Motor neuron (in vitro differentiated cells): Measurements from ENCODE around the gene ZNF652. TPM values are rescaled to one million over a fixed set of nuclear protein-coding genes. Genes with fewer than 3 reads are reported as not detected.

Experiments used
- ATAC-seq, 8 experiments: fragments of 200-7000 bp; cut with Tn5 transposase; replicated peaks in 6 of 8; 2 replicates each; pipeline ENCODE4 v1.8.0; 2021; ENCODE audit warnings: mild to moderate bottlenecking in 8 of 8, moderate library complexity in 8 of 8
- H3K27ac ChIP-seq, 2 donors: fragments of 250-450 bp; sonication (Bioruptor Pico); 2 replicates each; pipeline ENCODE4 v1.9.0; 2021; ENCODE audit warnings: antibody characterized with exemption in 2 of 2, mild to moderate bottlenecking in 2 of 2, moderate library complexity in 1 of 2
- H3K4me1 ChIP-seq, 2 donors: fragments of 250-450 bp; sonication (Bioruptor Pico); replicated peaks in 1 of 2; 2 replicates each; pipeline ENCODE4 v1.6.1; 2021; ENCODE audit warnings: antibody characterized with exemption in 2 of 2, mild to moderate bottlenecking in 2 of 2, moderate library complexity in 1 of 2
- H3K4me3 ChIP-seq, 5 donors: fragments of 250-450 bp; sonication (Bioruptor Pico); 2 replicates each; pipeline ENCODE4 v1.9.0; 2021; ENCODE audit warnings: antibody characterized with exemption in 5 of 5, mild to moderate bottlenecking in 5 of 5, moderate library complexity in 4 of 5
- WGBS, 10 experiments: fragments of 450-650 bp; shearing (Covaris generic); methylation state at CpG; one replicate each; pipeline ENCODE4 v1.0.0; 2022; 5-methylcytosine and 5-hydroxymethylcytosine counted together
- in situ Hi-C, 9 experiments: fragments of 400-800 bp; cut with MboI; loops; one replicate each; pipeline ENCODE4 v1.15.0; 2021; ENCODE audit warnings: low sequenced_read_pairs in 9 of 9, low pct_unique_long_range_greater_than_20kb in 2 of 9; ENCODE audit not compliant: unreplicated experiment in 9 of 9
- total RNA-seq, 8 experiments: library from RNA; unstranded; fragments of 300-600 nt; gene quantifications; 2 replicates each; pipeline versions ENCODE4 v1.2.3 to v1.2.4, GENCODE V29; 2022

The ZNF652 gene
- total RNA-seq, 8 experiments from 2014 or later = 18.5 to 39.5 (median 30.9) TPM

DNA sequence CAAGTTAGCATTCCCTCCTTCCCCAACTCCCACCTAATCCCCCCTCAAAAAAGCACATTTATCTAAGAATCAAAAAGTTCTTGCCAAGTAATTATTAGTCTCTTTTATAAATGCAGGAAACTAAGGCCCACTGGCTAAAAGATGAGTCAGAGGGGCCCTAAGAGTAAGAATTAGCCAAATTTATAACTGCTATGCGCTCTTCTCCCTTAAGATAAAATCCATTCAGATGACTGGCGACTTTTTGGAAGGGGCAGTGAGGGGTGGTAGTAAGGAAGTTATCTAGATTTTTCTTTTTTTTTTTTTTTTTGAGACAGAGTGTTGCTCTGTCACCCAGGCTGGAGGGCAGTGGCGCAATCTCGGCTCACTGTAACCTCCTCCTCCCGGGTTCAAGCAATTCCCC lies 17.1 kb downstream of the ZNF652 start:
- no peak overlapping the region for H3K27ac ChIP-seq
- no peaks in the 10 kb centered on the region for H3K4me1 ChIP-seq
- no peak for ATAC-seq
- in situ Hi-C loops = no loop called here
- H3K4me3 ChIP-seq = no peak overlapping the region
- 77 to 100% (median 93%) methylated on average over 2 to 5 of the region's 5 CpGs; no CpG with 5 or more reads in 2 of the 10 experiments for WGBS, 10 experiments

GRCh38 chr17:49343273-49343672 lies 18.8 kb downstream of the ZNF652 start:
- Histone ChIP-seq H3K27ac (no peak overlapping the region), H3K4me3 (no peak overlapping the region), H3K4me1 (no peaks in the 10 kb centered on the region)
- ATAC-seq = no peak
- in situ Hi-C loops = no loop called here
- 19 to 93% (median 47%) methylated on average over 1 to 3 of the region's 3 CpGs; no CpG with 5 or more reads in 3 of the 10 experiments for WGBS, 10 experiments

GRCh38 chr17:49342575-49342936 lies 19.5 kb downstream of the ZNF652 start:
- WGBS, 10 experiments = 0 to 100% (median 33%) methylated on average over 1 of the region's 1 CpG; no CpG with 5 or more reads in 3 of the 10 experiments
- ATAC-seq = no peak
- Histone ChIP-seq H3K27ac (no peak overlapping the region), H3K4me3 (no peak overlapping the region), H3K4me1 (no peaks in the 10 kb centered on the region)
- in situ Hi-C loops = no loop called here

- in situ Hi-C loops = no loop called here
- peak in 6 of 8 experiments; percentile 9 to 61 (median 34) for ATAC-seq
- 40 to 88% (median 70%) methylated on average over 1 to 5 of the region's 5 CpGs for WGBS, 10 experiments
- H3K4me1 ChIP-seq = no peaks in the 10 kb centered on the region
- H3K4me3 ChIP-seq = no peak overlapping the region
- H3K27ac ChIP-seq = no peak overlapping the region
These were observed 20.7 kb downstream of the ZNF652 start for GRCh38 chr17:49341356-49341755.

DNA sequence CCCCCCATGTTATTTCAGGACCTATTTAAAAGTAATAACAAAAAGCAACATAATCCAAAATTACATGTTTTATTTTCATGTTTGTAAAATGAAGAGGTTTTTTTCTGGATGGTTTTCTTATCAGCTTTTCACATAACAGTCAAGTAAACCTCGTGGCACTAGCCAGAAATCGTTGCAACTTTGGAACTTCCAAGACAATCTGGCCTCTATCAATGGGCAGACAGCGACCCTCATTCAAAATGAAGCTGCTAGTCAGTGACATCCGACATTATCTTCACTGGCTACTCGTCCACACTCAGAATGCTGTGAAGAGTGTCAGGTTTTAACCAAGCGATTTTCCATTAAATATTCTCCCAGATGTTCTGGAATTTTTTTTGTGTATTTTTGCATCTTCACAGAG lies 22.7 kb downstream of the ZNF652 start:
- no peak for ATAC-seq
- WGBS, 10 experiments = 76 to 100% (median 92%) methylated on average over 1 to 6 of the region's 6 CpGs; no CpG with 5 or more reads in 1 of the 10 experiments
- Histone ChIP-seq H3K4me1 (no peaks in the 10 kb centered on the region), H3K27ac (no peak overlapping the region), H3K4me3 (no peak overlapping the region)
- in situ Hi-C loops = no loop called here

DNA sequence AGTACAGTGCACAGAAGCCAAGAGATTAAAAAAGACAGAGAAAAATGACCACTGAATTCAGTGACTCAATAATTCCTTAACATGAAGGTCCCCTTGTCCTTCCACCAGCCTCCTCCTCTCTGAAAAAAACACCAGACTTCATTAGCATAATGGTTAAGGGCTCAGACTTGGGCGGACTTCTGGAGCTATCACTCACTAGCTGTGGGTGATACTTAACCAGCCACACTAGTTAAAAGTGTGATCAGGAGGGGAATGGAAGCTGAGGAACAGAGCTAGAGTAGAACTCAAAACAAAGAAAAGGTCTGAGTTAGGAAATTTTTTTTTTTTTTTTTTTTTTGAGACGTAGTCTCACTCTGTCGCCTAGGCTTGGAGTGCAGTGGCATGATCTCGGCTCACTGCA lies 23.2 kb downstream of the ZNF652 start:
- H3K4me1 ChIP-seq = no peaks in the 10 kb centered on the region
- 43 to 100% (median 83%) methylated on average over 1 to 4 of the region's 4 CpGs; no CpG with 5 or more reads in 1 of the 10 experiments for WGBS, 10 experiments
- H3K27ac ChIP-seq = no peak overlapping the region
- no peak overlapping the region for H3K4me3 ChIP-seq
- no peak for ATAC-seq
- in situ Hi-C loops = no loop called here

- Histone ChIP-seq H3K4me1 (no peaks in the 10 kb centered on the region), H3K4me3 (no peak overlapping the region), H3K27ac (no peak overlapping the region)
- 80 to 100% (median 100%) methylated on average over 1 to 8 of the region's 8 CpGs for WGBS, 10 experiments
- no peak for ATAC-seq
- in situ Hi-C loops = no loop called here
These were observed 24.2 kb downstream of the ZNF652 start for GRCh38 chr17:49337884-49338283.

GRCh38 chr17:49334744-49335512 lies 27.1 kb downstream of the ZNF652 start:
- Histone ChIP-seq H3K27ac (no peak overlapping the region), H3K4me1 (no peaks in the 10 kb centered on the region), H3K4me3 (no peak overlapping the region)
- ATAC-seq = no peak
- in situ Hi-C loops = no loop called here
- WGBS, 10 experiments = 39 to 100% (median 87%) methylated on average over 3 to 6 of the region's 6 CpGs

- Histone ChIP-seq H3K4me3 (no peak overlapping the region), H3K27ac (no peak overlapping the region), H3K4me1 (no peaks in the 10 kb centered on the region)
- in situ Hi-C loops = no loop called here
- ATAC-seq = peak in 1 of 8 experiments; percentile 23
- 18 to 100% (median 57%) methylated on average over 1 of the region's 1 CpG; no CpG with 5 or more reads in 3 of the 10 experiments for WGBS, 10 experiments
These were observed 28.2 kb downstream of the ZNF652 start for GRCh38 chr17:49333804-49334203.

DNA sequence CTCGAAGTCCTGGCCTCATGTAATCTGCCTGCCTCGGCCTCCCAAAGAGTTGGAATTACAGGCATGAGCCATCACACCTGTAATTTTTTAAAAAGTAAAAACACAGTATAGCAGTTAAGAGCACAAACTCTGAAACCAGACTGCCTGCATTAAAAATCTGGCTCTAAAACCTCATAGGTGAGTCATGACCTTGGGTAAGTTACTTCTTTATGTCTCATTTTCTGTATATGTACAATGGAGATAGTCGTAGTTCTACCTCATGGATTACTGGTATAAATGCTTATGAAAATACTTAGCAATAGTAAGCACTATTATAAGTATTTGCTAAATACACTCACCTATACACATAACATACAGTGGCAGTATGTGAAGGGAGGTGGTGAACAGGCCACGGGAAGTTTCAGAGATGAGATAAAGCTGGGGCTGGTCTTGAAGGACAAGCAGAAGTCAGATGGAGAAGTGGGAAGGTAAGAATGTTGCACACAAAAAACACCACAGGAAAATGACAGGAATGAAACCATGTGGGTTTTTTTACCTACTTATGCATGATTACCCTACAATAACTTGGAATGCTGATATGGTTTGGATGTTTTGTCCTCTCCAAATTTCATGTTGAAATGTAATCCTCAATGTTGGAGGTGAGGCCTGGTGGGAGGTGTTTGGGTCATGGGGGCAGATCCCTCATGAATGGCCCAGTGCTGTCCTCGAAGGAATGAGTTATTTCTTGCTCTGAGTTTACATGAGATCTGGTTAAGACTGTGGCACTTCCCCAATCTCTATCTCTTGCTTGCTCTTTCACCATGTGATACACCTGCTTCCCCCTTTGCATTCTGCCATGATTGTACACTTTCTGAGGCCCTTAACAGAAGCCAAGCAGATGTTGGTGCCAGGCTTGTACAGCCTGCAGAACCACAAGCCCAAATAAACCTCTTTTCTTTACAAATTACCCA lies 33.9 kb downstream of the ZNF652 start:
- H3K4me3 ChIP-seq = no peak overlapping the region
- no peaks in the 10 kb centered on the region for H3K4me1 ChIP-seq
- ATAC-seq = no peak
- in situ Hi-C loops = no loop called here
- no peak overlapping the region for H3K27ac ChIP-seq
- 86 to 100% (median 100%) methylated on average over 1 to 4 of the region's 5 CpGs for WGBS, 10 experiments

GRCh38 chr17:49325980-49326379 lies 36.1 kb downstream of the ZNF652 start:
- in situ Hi-C loops = no loop called here
- H3K4me1 ChIP-seq = no peaks in the 10 kb centered on the region
- no peak overlapping the region for H3K27ac ChIP-seq
- ATAC-seq = no peak
- H3K4me3 ChIP-seq = no peak overlapping the region
- WGBS, 10 experiments = 0 to 100% (median 76%) methylated on average over 1 to 2 of the region's 2 CpGs; no CpG with 5 or more reads in 2 of the 10 experiments

GRCh38 chr17:49318435-49318965 lies 43.5 kb downstream of the ZNF652 start:
- Histone ChIP-seq H3K27ac (no peak overlapping the region), H3K4me1 (peaks cover 0 to 3% of the 10 kb centered on the region in 2 donors), H3K4me3 (no peak overlapping the region)
- in situ Hi-C loops = loop anchor here in 4 of 9 experiments (10.0 to 25.0 kb wide), 2 partner anchors 76 to 244 kb away; no protein-coding TSS in a partner anchor
- WGBS, 10 experiments = 42 to 100% (median 58%) methylated on average over 1 to 6 of the region's 6 CpGs; no CpG with 5 or more reads in 1 of the 10 experiments
- ATAC-seq = no peak
